ENCODE measurements around the gene GRID2.

Gene GRID2

GRCh38 chr4:93416344-93417128, 1112.8 kb downstream of the GRID2 start:
- H2AFZ ChIP-seq (ENCODE audit: low read length) = no peak overlapping the region
- no peaks in the 10 kb centered on the region for H3K36me3 ChIP-seq (replicated peaks; ENCODE audit: insufficient read depth, low read length)
- no peak overlapping the region for H3K27ac ChIP-seq (ENCODE audit: low read length)
- H3K9ac ChIP-seq (ENCODE audit: low read length) = no peak overlapping the region
- H4K20me1 ChIP-seq (ENCODE audit: insufficient read depth, low read length) = no peaks in the 10 kb centered on the region
- H3K27me3 ChIP-seq (replicated peaks; ENCODE audit: insufficient read depth, low read length) = no peaks in the 10 kb centered on the region
- TF ChIP-seq EZH2 (optimal IDR thresholded peaks at IDR 0.05; ENCODE audit: low read depth, low read length) (no peak), CTCF (IDR thresholded peaks at IDR 0.05; ENCODE audit: low read length) (no peak), EZH2phosphoT487 (IDR thresholded peaks at IDR 0.05; ENCODE audit: low read length) (no peak)
- no peaks in the 10 kb centered on the region for H3K9me3 ChIP-seq (replicated peaks; ENCODE audit: insufficient read depth, low read length)
- no peaks in the 10 kb centered on the region for H3K79me2 ChIP-seq (ENCODE audit: low read length)
- no peak overlapping the region for H3K4me3 ChIP-seq (ENCODE audit: low read length)
- DNase-seq = no peak
- no peak overlapping the region for H3K4me2 ChIP-seq (ENCODE audit: low read depth, low read length)
- no peaks in the 10 kb centered on the region for H3K9me2 ChIP-seq (replicated peaks; ENCODE audit: insufficient read depth, low read length)
- no peaks in the 10 kb centered on the region for H3F3A ChIP-seq (ENCODE audit: insufficient read depth, low read length)
- no peaks in the 10 kb centered on the region for H3K4me1 ChIP-seq (ENCODE audit: low read length)

GRCh38 chr4:93431371-93431770, 1127.6 kb downstream of the GRID2 start:
- TF ChIP-seq EZH2phosphoT487 (IDR thresholded peaks at IDR 0.05; ENCODE audit: low read length) = no peak

GRCh38 chr4:93433840-93434239, 1130.1 kb downstream of the GRID2 start:
- no peak overlapping the region for H3K4me3 ChIP-seq (ENCODE audit: low read length)
- no peak for TF ChIP-seq CTCF (IDR thresholded peaks at IDR 0.05; ENCODE audit: low read length)
- no peak for TF ChIP-seq EZH2phosphoT487 (IDR thresholded peaks at IDR 0.05; ENCODE audit: low read length)
- TF ChIP-seq EZH2 (optimal IDR thresholded peaks at IDR 0.05; ENCODE audit: low read depth, low read length) = no peak
- H3K9me3 ChIP-seq (replicated peaks; ENCODE audit: insufficient read depth, low read length) = no peaks in the 10 kb centered on the region
- no peaks in the 10 kb centered on the region for H3K79me2 ChIP-seq (ENCODE audit: low read length)
- no peaks in the 10 kb centered on the region for H3F3A ChIP-seq (ENCODE audit: insufficient read depth, low read length)
- no peaks in the 10 kb centered on the region for H3K27me3 ChIP-seq (replicated peaks; ENCODE audit: insufficient read depth, low read length)
- no peaks in the 10 kb centered on the region for H3K9me2 ChIP-seq (replicated peaks; ENCODE audit: insufficient read depth, low read length)
- H3K4me2 ChIP-seq (ENCODE audit: low read depth, low read length) = no peak overlapping the region
- no peak overlapping the region for H3K27ac ChIP-seq (ENCODE audit: low read length)
- H3K36me3 ChIP-seq (replicated peaks; ENCODE audit: insufficient read depth, low read length) = no peaks in the 10 kb centered on the region
- H3K4me1 ChIP-seq (ENCODE audit: low read length) = no peaks in the 10 kb centered on the region
- H2AFZ ChIP-seq (ENCODE audit: low read length) = no peak overlapping the region
- DNase-seq = no peak
- H4K20me1 ChIP-seq (ENCODE audit: insufficient read depth, low read length) = no peaks in the 10 kb centered on the region
- H3K9ac ChIP-seq (ENCODE audit: low read length) = no peak overlapping the region

More at GRCh38 chr4:93431371-93431770, 1127.6 kb downstream of the GRID2 start:
- Histone ChIP-seq H3K27me3 (replicated peaks; ENCODE audit: insufficient read depth, low read length) (no peaks in the 10 kb centered on the region), H3K9me3 (replicated peaks; ENCODE audit: insufficient read depth, low read length) (no peaks in the 10 kb centered on the region), H3K4me2 (ENCODE audit: low read depth, low read length) (no peak overlapping the region), H3K4me1 (ENCODE audit: low read length) (no peaks in the 10 kb centered on the region), H4K20me1 (ENCODE audit: insufficient read depth, low read length) (no peaks in the 10 kb centered on the region), H3K79me2 (ENCODE audit: low read length) (no peaks in the 10 kb centered on the region), H3K27ac (ENCODE audit: low read length) (no peak overlapping the region), H3K4me3 (ENCODE audit: low read length) (no peak overlapping the region), H2AFZ (ENCODE audit: low read length) (no peak overlapping the region), H3K9ac (ENCODE audit: low read length) (no peak overlapping the region), H3K9me2 (replicated peaks; ENCODE audit: insufficient read depth, low read length) (no peaks in the 10 kb centered on the region), H3K36me3 (replicated peaks; ENCODE audit: insufficient read depth, low read length) (no peaks in the 10 kb centered on the region), H3F3A (ENCODE audit: insufficient read depth, low read length) (no peaks in the 10 kb centered on the region)
- no peak for DNase-seq

- Histone ChIP-seq H3K27me3 (replicated peaks; ENCODE audit: insufficient read depth, low read length) (no peaks in the 10 kb centered on the region), H3K9me3 (replicated peaks; ENCODE audit: insufficient read depth, low read length) (no peaks in the 10 kb centered on the region), H4K20me1 (ENCODE audit: insufficient read depth, low read length) (no peaks in the 10 kb centered on the region), H3K36me3 (replicated peaks; ENCODE audit: insufficient read depth, low read length) (no peaks in the 10 kb centered on the region), H3K9me2 (replicated peaks; ENCODE audit: insufficient read depth, low read length) (no peaks in the 10 kb centered on the region), H3K9ac (ENCODE audit: low read length) (no peak overlapping the region), H3F3A (ENCODE audit: insufficient read depth, low read length) (no peaks in the 10 kb centered on the region), H3K4me3 (ENCODE audit: low read length) (no peak overlapping the region), H2AFZ (ENCODE audit: low read length) (no peak overlapping the region), H3K27ac (ENCODE audit: low read length) (no peak overlapping the region), H3K79me2 (ENCODE audit: low read length) (no peaks in the 10 kb centered on the region), H3K4me2 (ENCODE audit: low read depth, low read length) (no peak overlapping the region), H3K4me1 (ENCODE audit: low read length) (no peaks in the 10 kb centered on the region)
- DNase-seq = no peak
- TF ChIP-seq EZH2phosphoT487 (IDR thresholded peaks at IDR 0.05; ENCODE audit: low read length) (no peak), EZH2 (optimal IDR thresholded peaks at IDR 0.05; ENCODE audit: low read depth, low read length) (no peak), CTCF (IDR thresholded peaks at IDR 0.05; ENCODE audit: low read length) (no peak)
Observed at GRCh38 chr4:93436000-93436626, 1132.3 kb downstream of the GRID2 start.

Data from MM.1S (cell line).